Measurements from ENCODE around the gene ATP23. TPM values are rescaled to one million over a fixed set of nuclear protein-coding genes. Genes with fewer than 3 reads are reported as not detected.

ATP23 gene, protein sequence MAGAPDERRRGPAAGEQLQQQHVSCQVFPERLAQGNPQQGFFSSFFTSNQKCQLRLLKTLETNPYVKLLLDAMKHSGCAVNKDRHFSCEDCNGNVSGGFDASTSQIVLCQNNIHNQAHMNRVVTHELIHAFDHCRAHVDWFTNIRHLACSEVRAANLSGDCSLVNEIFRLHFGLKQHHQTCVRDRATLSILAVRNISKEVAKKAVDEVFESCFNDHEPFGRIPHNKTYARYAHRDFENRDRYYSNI
- 31.9 TPM for total RNA-seq

DNA sequence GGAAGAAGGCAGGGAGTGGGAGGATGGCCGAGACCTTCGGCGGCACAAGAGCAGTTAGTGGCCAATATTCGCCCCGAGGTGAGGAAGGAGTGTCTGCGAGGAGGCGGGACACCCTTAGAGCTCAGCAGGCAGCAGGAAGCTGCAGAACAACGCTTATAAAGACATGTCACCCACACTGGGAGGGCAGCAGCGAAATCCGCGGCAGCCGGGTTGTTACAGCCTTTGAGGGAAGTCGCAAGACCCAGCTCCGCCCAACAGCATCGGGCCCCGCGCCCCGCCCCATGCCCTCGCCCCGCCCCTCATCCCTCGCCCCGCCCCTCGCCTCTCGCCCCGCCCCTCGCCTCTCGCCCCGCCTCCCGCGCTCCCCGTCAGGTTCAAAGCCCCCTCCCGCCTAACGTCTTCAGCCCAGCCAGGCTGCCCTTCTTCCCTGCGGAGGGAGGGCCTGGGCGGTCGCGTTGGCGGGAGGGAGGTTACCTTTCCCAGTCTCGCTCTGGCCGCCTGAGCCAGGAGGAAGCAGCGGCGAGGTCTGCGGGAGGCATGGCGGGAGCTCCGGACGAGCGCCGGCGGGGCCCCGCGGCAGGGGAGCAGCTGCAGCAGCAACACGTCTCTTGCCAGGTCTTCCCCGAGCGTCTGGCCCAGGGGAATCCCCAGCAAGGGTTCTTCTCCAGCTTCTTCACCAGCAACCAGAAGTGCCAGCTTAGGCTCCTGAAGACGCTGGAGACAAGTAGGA lies at the start of gene ATP23:
Gene ATP23, plus strand, starts transcription at position 403 of the 730 bp plus-strand sequence. Its CDS starts 135 bp downstream, at position 538.
- Histone ChIP-seq H3K4me3 (peak within 1 kb of the TSS; percentile 73 to 75), H3K4me1 (peaks cover 18% of the 10 kb centered on the region), H3K27me3 (no peaks in the 10 kb centered on the region), H3K36me3 (no peaks in the 10 kb centered on the region), H3K27ac (peak within 1 kb of the TSS; percentile 91), H3K9me3 (no peaks in the 10 kb centered on the region)
- intact Hi-C loops (cut with DNase I): no loop called here
- DNase-seq (ENCODE audit: extremely low spot score in 2 of 2): peak in 1 of 2 donors; percentile 95
- TF ChIP-seq, protein P1, sequence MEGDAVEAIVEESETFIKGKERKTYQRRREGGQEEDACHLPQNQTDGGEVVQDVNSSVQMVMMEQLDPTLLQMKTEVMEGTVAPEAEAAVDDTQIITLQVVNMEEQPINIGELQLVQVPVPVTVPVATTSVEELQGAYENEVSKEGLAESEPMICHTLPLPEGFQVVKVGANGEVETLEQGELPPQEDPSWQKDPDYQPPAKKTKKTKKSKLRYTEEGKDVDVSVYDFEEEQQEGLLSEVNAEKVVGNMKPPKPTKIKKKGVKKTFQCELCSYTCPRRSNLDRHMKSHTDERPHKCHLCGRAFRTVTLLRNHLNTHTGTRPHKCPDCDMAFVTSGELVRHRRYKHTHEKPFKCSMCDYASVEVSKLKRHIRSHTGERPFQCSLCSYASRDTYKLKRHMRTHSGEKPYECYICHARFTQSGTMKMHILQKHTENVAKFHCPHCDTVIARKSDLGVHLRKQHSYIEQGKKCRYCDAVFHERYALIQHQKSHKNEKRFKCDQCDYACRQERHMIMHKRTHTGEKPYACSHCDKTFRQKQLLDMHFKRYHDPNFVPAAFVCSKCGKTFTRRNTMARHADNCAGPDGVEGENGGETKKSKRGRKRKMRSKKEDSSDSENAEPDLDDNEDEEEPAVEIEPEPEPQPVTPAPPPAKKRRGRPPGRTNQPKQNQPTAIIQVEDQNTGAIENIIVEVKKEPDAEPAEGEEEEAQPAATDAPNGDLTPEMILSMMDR (IDR thresholded peaks at IDR 0.05): no peak
- TF ChIP-seq POLR2AphosphoS5 (IDR thresholded peaks at IDR 0.05; ENCODE audit: insufficient read depth in 1 of 2, low read depth in 1 of 2) (peak; percentile 37 to 94), POLR2A (IDR thresholded peaks at IDR 0.05) (peak in 1 of 2 donors; percentile 81)

DNA sequence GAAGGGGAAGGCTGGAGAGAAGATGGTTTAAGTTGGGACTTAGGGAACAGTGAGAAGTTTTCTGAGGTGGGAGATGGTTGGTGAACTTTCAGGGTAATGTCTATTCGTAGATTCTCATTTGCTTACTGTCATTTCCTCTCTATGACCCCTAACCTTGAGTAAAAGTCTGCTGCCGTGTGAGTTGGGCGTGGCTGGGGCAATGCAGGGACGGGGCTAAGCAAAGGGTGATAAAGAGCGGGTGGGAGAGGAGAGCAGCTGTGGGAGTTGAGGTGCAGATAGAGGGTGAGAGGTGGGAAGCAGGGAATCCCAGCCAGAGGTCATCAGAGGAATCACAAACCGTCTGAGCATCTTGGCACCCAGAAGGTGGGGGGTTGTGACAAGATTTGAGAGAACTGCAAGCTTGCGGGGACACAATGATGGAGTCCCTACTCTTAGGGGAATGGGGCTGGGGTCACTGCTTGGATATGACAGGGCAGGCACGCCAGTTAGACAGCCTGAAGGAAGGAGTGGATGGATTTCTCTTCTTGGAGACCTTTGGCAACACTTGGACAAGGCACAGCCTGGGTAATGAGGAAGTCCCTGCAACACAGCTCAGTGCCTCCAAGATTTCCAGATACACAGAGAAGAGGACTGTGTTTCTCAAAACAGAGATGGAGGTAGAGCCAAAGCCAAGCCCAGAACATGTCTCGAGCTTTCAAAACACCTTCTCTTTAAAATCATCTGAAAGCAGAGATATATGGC lies 49.0 kb upstream of the ATP23 start:
- peak overlapping the region; percentile 97 for H3K27ac ChIP-seq
- no peak overlapping the region for H3K4me3 ChIP-seq
- H3K9me3 ChIP-seq: no peaks in the 10 kb centered on the region
- H3K27me3 ChIP-seq: no peaks in the 10 kb centered on the region
- TF ChIP-seq POLR2A (IDR thresholded peaks at IDR 0.05): no peak
- no peak for TF ChIP-seq POLR2AphosphoS5 (IDR thresholded peaks at IDR 0.05; ENCODE audit: insufficient read depth in 1 of 2, low read depth in 1 of 2)
- TF ChIP-seq, protein P1 (IDR thresholded peaks at IDR 0.05): no peak
- no peak for DNase-seq (ENCODE audit: extremely low spot score in 2 of 2)
- intact Hi-C loops (cut with DNase I): no loop called here
- peaks cover 96% of the 10 kb centered on the region for H3K4me1 ChIP-seq
- no peaks in the 10 kb centered on the region for H3K36me3 ChIP-seq

DNA sequence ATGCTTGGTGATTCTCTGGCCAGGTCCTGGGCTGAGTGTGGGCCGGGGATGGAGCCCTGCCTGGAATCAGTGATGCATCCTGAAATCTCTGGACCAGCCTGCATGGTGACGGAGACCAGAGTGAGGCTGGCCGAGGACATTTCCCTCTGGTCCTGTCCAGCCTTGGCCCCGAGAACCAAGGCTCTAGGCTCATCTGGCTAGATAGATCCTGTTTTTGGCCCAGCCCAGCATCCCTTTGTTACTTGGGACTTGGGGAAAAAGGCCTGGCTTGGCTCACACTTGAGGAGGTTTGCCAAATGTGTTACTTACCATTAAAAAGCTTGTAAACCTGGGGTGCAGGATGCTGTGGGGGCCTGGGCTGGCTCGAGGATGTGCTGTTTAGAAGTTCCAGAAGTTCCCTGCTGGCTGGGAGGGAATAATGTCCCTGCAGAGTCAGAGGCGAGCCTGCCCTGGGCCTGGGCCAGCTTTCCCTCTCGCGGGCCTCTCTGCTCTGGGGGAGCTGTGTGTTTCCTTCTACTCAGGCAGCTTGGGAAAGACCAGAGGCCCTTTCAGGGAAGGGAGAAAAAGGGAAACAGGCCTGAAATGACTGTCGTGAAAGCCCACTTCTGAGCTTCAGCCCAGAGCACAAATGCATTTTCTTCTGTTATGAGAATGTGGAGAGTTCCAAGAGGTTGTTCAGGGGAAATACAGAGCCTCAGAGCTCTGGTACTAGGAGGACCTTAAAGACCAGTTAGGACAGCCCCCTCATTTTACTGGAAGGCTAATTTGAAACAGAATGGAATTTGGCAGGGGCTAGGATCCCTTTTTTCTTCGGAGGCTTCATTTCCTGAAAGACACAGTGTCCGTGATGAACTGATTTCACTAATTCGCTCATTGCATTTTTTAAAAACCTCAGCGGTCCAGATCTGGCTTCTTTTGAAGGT lies 47.7 kb upstream of the ATP23 start:
- Histone ChIP-seq H3K4me1 (peaks cover 96% of the 10 kb centered on the region), H3K4me3 (peak overlapping the region; percentile 1 to 20)
- intact Hi-C loops (cut with DNase I): loop anchor here (2.0 kb wide), 1 partner anchor 49 kb away; no protein-coding TSS in a partner anchor

More for the DNA sequence above, 47.7 kb upstream of the ATP23 start:
- Histone ChIP-seq H3K9me3 (no peaks in the 10 kb centered on the region), H3K36me3 (no peaks in the 10 kb centered on the region), H3K27ac (peak overlapping the region; percentile 97), H3K27me3 (no peaks in the 10 kb centered on the region)
- TF ChIP-seq POLR2AphosphoS5 (IDR thresholded peaks at IDR 0.05; ENCODE audit: insufficient read depth in 1 of 2, low read depth in 1 of 2) (peak; percentile 81 to 92), POLR2A (IDR thresholded peaks at IDR 0.05) (peak in 1 of 2 donors; percentile 5)
- TF ChIP-seq, protein P1 (IDR thresholded peaks at IDR 0.05): peak in 1 of 3 experiments; percentile 28
- peak in 1 of 2 donors; percentile 100 for DNase-seq (ENCODE audit: extremely low spot score in 2 of 2)

Measured in vagina (tissue), 2 donors.